Chondrocyte (in vitro differentiated cells): ENCODE results near the gene SLC27A5. TPM values are rescaled to one million over a fixed set of nuclear protein-coding genes. Genes with fewer than 3 reads are reported as not detected.
"Not testable (repeated sequence)": the region's sequence is repeated elsewhere in the genome, so short reads cannot be mapped to it uniquely, and the experiment has no call there.

ENCODE experiments used
- DNase-seq: peaks from one replicate; pipeline ENCODE4 v3.0.0; 2021; ENCODE audit warnings: mixed read lengths, low spot score
- H3K27ac Mint-ChIP-seq: one replicate; pipeline ENCODE4 v1.8.0; 2021; ENCODE audit warnings: mild to moderate bottlenecking, moderate library complexity, mixed read lengths; ENCODE audit not compliant: unreplicated experiment
- H3K27me3 Mint-ChIP-seq: 2 replicates; pipeline ENCODE4 v1.8.0; 2021; ENCODE audit warnings: low read depth, mixed read lengths
- H3K36me3 Mint-ChIP-seq: 2 replicates; pipeline ENCODE4 v1.8.0; 2021; ENCODE audit warnings: low read depth, mixed read lengths
- H3K4me1 Mint-ChIP-seq: 2 replicates; pipeline ENCODE4 v1.8.0; 2021; ENCODE audit warnings: low read depth, mild to moderate bottlenecking, mixed read lengths
- H3K4me3 Mint-ChIP-seq: one replicate; pipeline ENCODE4 v1.8.0; 2021; ENCODE audit warnings: mild to moderate bottlenecking, moderate library complexity, mixed read lengths; ENCODE audit not compliant: unreplicated experiment
- H3K9me3 Mint-ChIP-seq: 2 replicates; pipeline ENCODE4 v1.8.0; 2021; ENCODE audit warnings: low read depth, mixed read lengths
- CTCF ChIP-seq: fragments of 200-600 bp; sonication (generic); IDR thresholded peaks from 2 replicates; pipeline ENCODE4 v1.5.0; 2021; ENCODE audit warnings: antibody characterized with exemption, mild to moderate bottlenecking, moderate library complexity
- total RNA-seq: library from RNA; stranded (reverse); gene quantifications from 3 replicates; pipeline ENCODE4 v1.2.1, GENCODE V29; 2021

SLC27A5 gene
- total RNA-seq, 1 donor from 2014 or later: 4.7 TPM

DNA sequence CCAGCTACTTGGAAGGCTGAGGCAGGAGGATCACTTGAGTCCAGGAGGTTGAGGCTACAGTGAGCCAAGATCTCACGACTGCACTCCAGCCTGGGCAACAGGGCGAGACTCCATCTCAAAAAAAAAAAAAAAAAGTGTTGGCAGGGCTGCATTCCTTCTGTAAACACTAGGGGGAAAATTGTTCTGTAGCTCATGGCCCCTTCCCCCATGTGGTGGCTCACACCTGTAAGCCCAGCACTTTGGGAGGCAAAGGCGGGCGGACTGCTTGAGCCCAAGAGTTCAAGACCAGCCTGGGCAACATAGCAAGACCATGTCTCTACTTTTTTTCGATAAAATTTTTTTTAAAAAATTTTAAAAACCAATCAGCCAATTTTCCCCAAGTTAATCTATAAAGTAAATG lies 27.4 kb downstream of the SLC27A5 start:
- H3K27me3 Mint-ChIP-seq, DNase-seq, H3K9me3 Mint-ChIP-seq, H3K4me3 Mint-ChIP-seq, H3K4me1 Mint-ChIP-seq, H3K36me3 Mint-ChIP-seq, H3K27ac Mint-ChIP-seq: not testable (repeated sequence)
- TF ChIP-seq CTCF: peak; percentile 27

GRCh38 chr19:58483776-58484175 lies 28.0 kb downstream of the SLC27A5 start:
- no peak for DNase-seq
- H3K4me3 Mint-ChIP-seq: no peak overlapping the region
- H3K27ac Mint-ChIP-seq: peak overlapping the region; percentile 22
- H3K27me3 Mint-ChIP-seq: no peaks in the 10 kb centered on the region
- peaks cover 8% of the 10 kb centered on the region for H3K4me1 Mint-ChIP-seq
- H3K36me3 Mint-ChIP-seq: peaks cover 2% of the 10 kb centered on the region
- no peak for TF ChIP-seq CTCF
- H3K9me3 Mint-ChIP-seq: no peaks in the 10 kb centered on the region

GRCh38 chr19:58482372-58482771 lies 29.4 kb downstream of the SLC27A5 start:
- peaks cover 2% of the 10 kb centered on the region for H3K36me3 Mint-ChIP-seq
- peaks cover 8% of the 10 kb centered on the region for H3K4me1 Mint-ChIP-seq
- DNase-seq: no peak
- H3K9me3 Mint-ChIP-seq: no peaks in the 10 kb centered on the region
- no peak for TF ChIP-seq CTCF
- peak overlapping the region; percentile 58 for H3K27ac Mint-ChIP-seq
- H3K27me3 Mint-ChIP-seq: no peaks in the 10 kb centered on the region
- H3K4me3 Mint-ChIP-seq: no peak overlapping the region

DNA sequence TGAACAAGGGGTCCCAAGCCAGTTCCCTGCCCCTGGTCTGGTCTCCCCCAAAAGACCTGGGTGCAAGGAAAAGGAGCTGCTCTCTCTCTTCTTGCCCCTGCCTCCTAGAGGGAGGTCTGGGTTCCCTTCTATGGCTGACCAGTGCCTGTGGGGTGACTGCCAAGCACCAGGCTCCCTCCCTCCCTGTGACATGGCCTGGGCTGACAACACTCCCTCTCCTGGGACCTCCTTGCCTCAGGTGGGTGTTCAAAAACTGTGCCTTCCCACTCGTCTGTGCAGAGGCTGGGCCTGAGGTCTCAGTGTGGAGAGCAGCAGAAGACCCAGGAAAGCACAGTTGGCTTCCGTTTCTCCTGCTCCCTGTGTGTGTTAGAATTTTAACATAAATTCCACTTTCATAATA lies 31.0 kb downstream of the SLC27A5 start:
- no peak for TF ChIP-seq CTCF
- DNase-seq: no peak
- no peaks in the 10 kb centered on the region for H3K27me3 Mint-ChIP-seq
- no peak overlapping the region for H3K27ac Mint-ChIP-seq
- peaks cover 2% of the 10 kb centered on the region for H3K36me3 Mint-ChIP-seq
- H3K4me3 Mint-ChIP-seq: no peak overlapping the region
- H3K4me1 Mint-ChIP-seq: peaks cover 15% of the 10 kb centered on the region
- H3K9me3 Mint-ChIP-seq: no peaks in the 10 kb centered on the region

GRCh38 chr19:58480481-58480830 lies 31.3 kb downstream of the SLC27A5 start:
- Mint-ChIP-seq H3K27ac (no peak overlapping the region), H3K4me3 (no peak overlapping the region), H3K27me3 (no peaks in the 10 kb centered on the region), H3K36me3 (peaks cover 2% of the 10 kb centered on the region), H3K4me1 (peaks cover 16% of the 10 kb centered on the region), H3K9me3 (no peaks in the 10 kb centered on the region)
- TF ChIP-seq CTCF: no peak
- no peak for DNase-seq
